Measurements from ENCODE around the gene RIBC1.
"Not testable (repeated sequence)": the region's sequence is repeated elsewhere in the genome, so short reads cannot be mapped to it uniquely, and the experiment has no call there.

DNA sequence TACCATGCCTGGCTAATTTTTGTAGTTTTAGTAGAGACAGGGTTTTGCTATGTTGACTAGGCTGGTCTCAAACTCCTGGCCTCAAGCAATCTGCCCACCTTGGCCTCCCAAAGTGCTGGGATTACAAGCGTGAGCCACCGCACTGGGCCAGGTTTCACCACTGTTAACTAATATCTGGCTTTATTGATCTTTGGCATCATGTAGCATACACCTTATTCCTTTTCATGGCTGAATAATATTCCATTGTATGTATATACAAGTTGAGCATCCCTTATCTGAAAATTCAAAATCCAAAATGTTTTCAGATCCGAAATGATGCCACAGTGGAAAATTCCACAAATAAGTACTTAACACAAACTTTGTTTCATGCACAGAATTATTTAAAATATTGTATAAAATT, 46.0 kb downstream of the RIBC1 start:
- TF ChIP-seq, protein P1, sequence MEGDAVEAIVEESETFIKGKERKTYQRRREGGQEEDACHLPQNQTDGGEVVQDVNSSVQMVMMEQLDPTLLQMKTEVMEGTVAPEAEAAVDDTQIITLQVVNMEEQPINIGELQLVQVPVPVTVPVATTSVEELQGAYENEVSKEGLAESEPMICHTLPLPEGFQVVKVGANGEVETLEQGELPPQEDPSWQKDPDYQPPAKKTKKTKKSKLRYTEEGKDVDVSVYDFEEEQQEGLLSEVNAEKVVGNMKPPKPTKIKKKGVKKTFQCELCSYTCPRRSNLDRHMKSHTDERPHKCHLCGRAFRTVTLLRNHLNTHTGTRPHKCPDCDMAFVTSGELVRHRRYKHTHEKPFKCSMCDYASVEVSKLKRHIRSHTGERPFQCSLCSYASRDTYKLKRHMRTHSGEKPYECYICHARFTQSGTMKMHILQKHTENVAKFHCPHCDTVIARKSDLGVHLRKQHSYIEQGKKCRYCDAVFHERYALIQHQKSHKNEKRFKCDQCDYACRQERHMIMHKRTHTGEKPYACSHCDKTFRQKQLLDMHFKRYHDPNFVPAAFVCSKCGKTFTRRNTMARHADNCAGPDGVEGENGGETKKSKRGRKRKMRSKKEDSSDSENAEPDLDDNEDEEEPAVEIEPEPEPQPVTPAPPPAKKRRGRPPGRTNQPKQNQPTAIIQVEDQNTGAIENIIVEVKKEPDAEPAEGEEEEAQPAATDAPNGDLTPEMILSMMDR (conservative IDR thresholded peaks at IDR 0.05; ENCODE audit: low read length), result not testable (repeated sequence)
- not testable (repeated sequence) for TF ChIP-seq EZH2phosphoT487 (IDR thresholded peaks at IDR 0.05; ENCODE audit: borderline replicate concordance)

All from Loucy (cell line).